Spleen (tissue), 11 donors: ENCODE measurements around the gene VWF. TPM values are rescaled to one million over a fixed set of nuclear protein-coding genes. Genes with fewer than 3 reads are reported as not detected.

ENCODE experiments used
- DNase-seq: peaks from one replicate; pipeline ENCODE4 v3.0.0-alpha.2; 2020
- H3K27ac ChIP-seq, 8 donors: fragments of 200-600 bp; sonication (generic) in 7 of 8; 1 replicate in 4 of 8; 2 replicates in 4 of 8; pipeline versions ENCODE4 v1.5.0 to v1.8.0; 2016 to 2021; ENCODE audit warnings: inconsistent platforms in 4 of 8, mild to moderate bottlenecking in 4 of 8, moderate library complexity in 1 of 8
- H3K27me3 ChIP-seq, 7 donors: fragments of 200-600 bp; sonication (generic) in 6 of 7; replicated peaks in 1 of 7; 1 replicate in 4 of 7; 2 replicates in 3 of 7; pipeline versions ENCODE4 v1.5.0 to v1.8.0; 2016 to 2021; ENCODE audit warnings: inconsistent platforms in 3 of 7, mild to moderate bottlenecking in 1 of 7
- H3K36me3 ChIP-seq, 6 donors: fragments of 200-600 bp; sonication (generic) in 5 of 6; 1 replicate in 4 of 6; 2 replicates in 2 of 6; pipeline versions ENCODE4 v1.5.0 to v1.8.0; 2016 to 2021; ENCODE audit warnings: inconsistent platforms in 2 of 6
- H3K4me1 ChIP-seq, 6 donors: fragments of 200-600 bp; sonication (generic) in 5 of 6; 1 replicate in 3 of 6; 2 replicates in 3 of 6; pipeline versions ENCODE4 v1.5.0 to v1.8.0; 2016 to 2021; ENCODE audit warnings: inconsistent platforms in 3 of 6
- H3K4me3 ChIP-seq, 8 donors: fragments of 200-600 bp; sonication (generic) in 7 of 8; 1 replicate in 4 of 8; 2 replicates in 4 of 8; pipeline versions ENCODE4 v1.5.0 to v1.8.0; 2016 to 2021; ENCODE audit warnings: inconsistent platforms in 4 of 8, mild to moderate bottlenecking in 4 of 8, moderate library complexity in 2 of 8
- H3K9me3 ChIP-seq, 8 donors: fragments of 200-600 bp; sonication (generic) in 7 of 8; 1 replicate in 4 of 8; 2 replicates in 4 of 8; pipeline versions ENCODE4 v1.5.0 to v1.8.0; 2016 to 2021; ENCODE audit warnings: inconsistent platforms in 4 of 8
- POLR2A ChIP-seq, 3 donors: fragments of 450-650 bp; IDR thresholded peaks; one replicate each; pipeline ENCODE4 v1.5.1; 2017; ENCODE audit warnings: antibody characterized with exemption in 3 of 3, mild to moderate bottlenecking in 1 of 3
- POLR2AphosphoS5 ChIP-seq, 3 donors: sonication (generic); formaldehyde crosslinking; IDR thresholded peaks; one replicate each; pipeline ENCODE4 v1.5.1; 2017; ENCODE audit warnings: antibody characterized with exemption in 3 of 3
- WGBS, 5 donors: extraction: QIAGEN DNeasy Blood & Tissue Kit in 3 of 5; methylation state at CpG; one replicate each; pipeline versions ENCODE4 v1.1.5 to v1.1.7; 2013 to 2018; 5-methylcytosine and 5-hydroxymethylcytosine counted together
- intact Hi-C: fragments of 100-400 bp; cut with DNase I; formaldehyde crosslinking; loops from one replicate; pipeline ENCODE4 v1.15.0; 2023; ENCODE audit warnings: low total_unique reads
- polyA plus RNA-seq, 3 donors: library from polyadenylated mRNA; stranded (reverse); fragments of 200-250 nt; gene quantifications; one replicate each; pipeline ENCODE4 v1.2.1, GENCODE V29; 2013
- total RNA-seq, 7 donors: library from RNA; depleted of rRNA in 3 of 7; stranded (reverse); fragments of >200 nt in 3 of 7; fragmentation: NEBNext Ultra II Directional in 4 of 7; extraction: Animal tissue kit (Norgen Biotek cat#: 25700) in 4 of 7; gene quantifications; one replicate each; pipeline versions ENCODE4 v1.1.0 to v1.2.1, GENCODE V29; 2016 to 2021
- TF ChIP-seq, protein P1 (sequence below), 11 experiments: fragments of 200-600 bp in 7 of 11; fragments of 450-650 bp in 4 of 11; sonication (generic) in 4 of 11; IDR thresholded peaks in 8 of 11; conservative IDR thresholded peaks in 3 of 11; 1 replicate in 7 of 11; 2 replicates in 4 of 11; pipeline versions ENCODE4 v1.4.0 to v1.8.0; 2016 to 2021; ENCODE audit warnings: antibody characterized with exemption in 11 of 11, inconsistent platforms in 4 of 11, mild to moderate bottlenecking in 1 of 11
- donor health status: healthy with polysubstance abuse.
- donor health status: DM: no; HTN: no; CAD: no; lungs with moderate emphysema.
- donor health status: DM: no; HTN: no; CAD: no.
- donor health status: Bipolar disorder and iron deficiency.
- donor health status: healthy.
- donor health status: DM: no; HTN: no; CAD: no.
- donor health status: DM: yes; HTN: yes; CAD: no.

The VWF gene
- total and polyA plus RNA-seq, 10 donors = 12.9 to 957 (median 321) TPM

DNA sequence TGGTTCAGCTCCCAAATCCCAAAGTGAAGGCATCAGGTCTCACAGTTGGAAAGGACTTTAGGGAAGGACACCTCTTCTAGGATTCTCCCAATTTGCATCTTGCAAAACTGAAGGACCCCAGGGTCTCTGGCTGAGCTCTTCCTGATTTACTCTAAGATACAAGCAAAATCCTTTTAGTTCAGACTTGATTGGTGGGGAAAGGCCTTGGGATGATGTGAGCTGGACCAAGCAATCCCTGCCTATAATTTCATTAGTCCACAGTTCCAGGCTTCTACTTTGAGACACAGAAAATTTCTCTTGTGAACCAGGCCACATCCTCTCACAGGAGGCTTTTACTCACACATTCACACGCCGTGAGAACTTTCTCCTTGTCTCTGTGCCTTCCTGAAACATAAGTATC lies 23.6 kb upstream of the VWF start:
- Histone ChIP-seq H3K36me3 (no peaks in the 10 kb centered on the region), H3K4me3 (no peak overlapping the region), H3K27ac (no peak overlapping the region), H3K9me3 (no peaks in the 10 kb centered on the region), H3K27me3 (peaks cover 0 to 5% (median 0%) of the 10 kb centered on the region in 7 donors), H3K4me1 (peaks cover 0 to 17% (median 2%) of the 10 kb centered on the region in 6 donors)
- WGBS, 5 donors = 61 to 85% (median 71%) methylated on average over 2 of the region's 2 CpGs
- TF ChIP-seq POLR2AphosphoS5 (IDR thresholded peaks at IDR 0.05) = no peak
- TF ChIP-seq, protein P1, sequence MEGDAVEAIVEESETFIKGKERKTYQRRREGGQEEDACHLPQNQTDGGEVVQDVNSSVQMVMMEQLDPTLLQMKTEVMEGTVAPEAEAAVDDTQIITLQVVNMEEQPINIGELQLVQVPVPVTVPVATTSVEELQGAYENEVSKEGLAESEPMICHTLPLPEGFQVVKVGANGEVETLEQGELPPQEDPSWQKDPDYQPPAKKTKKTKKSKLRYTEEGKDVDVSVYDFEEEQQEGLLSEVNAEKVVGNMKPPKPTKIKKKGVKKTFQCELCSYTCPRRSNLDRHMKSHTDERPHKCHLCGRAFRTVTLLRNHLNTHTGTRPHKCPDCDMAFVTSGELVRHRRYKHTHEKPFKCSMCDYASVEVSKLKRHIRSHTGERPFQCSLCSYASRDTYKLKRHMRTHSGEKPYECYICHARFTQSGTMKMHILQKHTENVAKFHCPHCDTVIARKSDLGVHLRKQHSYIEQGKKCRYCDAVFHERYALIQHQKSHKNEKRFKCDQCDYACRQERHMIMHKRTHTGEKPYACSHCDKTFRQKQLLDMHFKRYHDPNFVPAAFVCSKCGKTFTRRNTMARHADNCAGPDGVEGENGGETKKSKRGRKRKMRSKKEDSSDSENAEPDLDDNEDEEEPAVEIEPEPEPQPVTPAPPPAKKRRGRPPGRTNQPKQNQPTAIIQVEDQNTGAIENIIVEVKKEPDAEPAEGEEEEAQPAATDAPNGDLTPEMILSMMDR (IDR thresholded peaks at IDR 0.05 in 8 of 11, conservative IDR thresholded peaks at IDR 0.05 in 3 of 11) = no peak
- TF ChIP-seq POLR2A (IDR thresholded peaks at IDR 0.05) = no peak
- DNase-seq = no peak
- intact Hi-C loops = no loop called here

DNA sequence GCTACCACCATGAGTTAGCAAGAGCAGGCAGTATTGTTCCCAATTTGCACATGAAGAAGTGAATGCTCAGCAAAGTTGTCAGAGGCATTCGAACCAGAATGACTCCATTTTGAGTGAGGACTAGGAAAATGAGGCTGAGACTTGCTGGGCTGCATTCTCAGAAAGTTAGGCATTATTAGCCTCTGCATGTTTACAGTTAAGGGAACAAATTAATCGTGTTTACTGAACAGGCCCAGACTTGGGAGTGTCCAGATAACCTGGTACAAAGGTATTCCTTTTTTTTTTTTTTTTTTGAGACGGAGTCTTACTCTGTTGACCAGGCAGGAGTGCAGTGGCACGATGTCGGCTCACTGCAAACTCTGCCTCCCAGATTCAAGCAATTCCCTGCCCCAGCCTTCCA lies 22.5 kb upstream of the VWF start:
- no peaks in the 10 kb centered on the region for H3K36me3 ChIP-seq
- 90 to 95% (median 93%) methylated on average over 5 of the region's 5 CpGs for WGBS, 5 donors
- H3K4me1 ChIP-seq = peaks cover 0 to 28% (median 5%) of the 10 kb centered on the region in 6 donors
- no peak overlapping the region for H3K4me3 ChIP-seq
- H3K9me3 ChIP-seq = no peaks in the 10 kb centered on the region
- TF ChIP-seq POLR2AphosphoS5 (IDR thresholded peaks at IDR 0.05) = no peak
- TF ChIP-seq, protein P1 (IDR thresholded peaks at IDR 0.05 in 8 of 11, conservative IDR thresholded peaks at IDR 0.05 in 3 of 11) = no peak
- TF ChIP-seq POLR2A (IDR thresholded peaks at IDR 0.05) = no peak
- no peak for DNase-seq
- peaks cover 0 to 5% (median 0%) of the 10 kb centered on the region in 7 donors for H3K27me3 ChIP-seq
- intact Hi-C loops = no loop called here
- peak overlapping the region in 1 of 8 donors; percentile 72 for H3K27ac ChIP-seq

DNA sequence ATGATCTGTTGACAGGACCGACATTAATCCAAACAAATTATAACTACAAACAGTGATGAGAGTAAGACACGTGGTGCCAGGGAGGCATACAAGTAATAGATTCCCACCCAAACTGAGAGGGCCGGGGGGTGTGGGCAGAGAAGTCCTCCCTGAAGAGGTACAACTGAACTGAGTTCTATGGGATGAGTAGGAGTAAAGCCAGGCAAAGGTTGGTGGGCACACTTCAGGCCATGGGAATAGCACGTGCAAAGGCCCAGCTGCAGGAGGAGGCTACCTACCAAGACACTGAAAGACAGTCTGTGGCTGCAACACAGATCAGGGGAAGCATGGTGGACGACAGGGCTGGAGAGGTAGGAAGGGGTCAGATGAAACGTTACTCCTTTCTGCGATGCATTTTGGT lies 22.0 kb upstream of the VWF start:
- no peak for DNase-seq
- intact Hi-C loops = no loop called here
- Histone ChIP-seq H3K4me1 (peaks cover 0 to 33% (median 8%) of the 10 kb centered on the region in 6 donors), H3K27me3 (peaks cover 0 to 1% (median 0%) of the 10 kb centered on the region in 7 donors), H3K27ac (peak overlapping the region in 2 of 8 donors; percentile 48 to 72), H3K4me3 (no peak overlapping the region), H3K9me3 (no peaks in the 10 kb centered on the region), H3K36me3 (no peaks in the 10 kb centered on the region)
- TF ChIP-seq, protein P1 (IDR thresholded peaks at IDR 0.05 in 8 of 11, conservative IDR thresholded peaks at IDR 0.05 in 3 of 11) = no peak
- TF ChIP-seq POLR2A (IDR thresholded peaks at IDR 0.05) (no peak), POLR2AphosphoS5 (IDR thresholded peaks at IDR 0.05) (no peak)
- 87 to 96% (median 88%) methylated on average over 7 of the region's 7 CpGs for WGBS, 5 donors

DNA sequence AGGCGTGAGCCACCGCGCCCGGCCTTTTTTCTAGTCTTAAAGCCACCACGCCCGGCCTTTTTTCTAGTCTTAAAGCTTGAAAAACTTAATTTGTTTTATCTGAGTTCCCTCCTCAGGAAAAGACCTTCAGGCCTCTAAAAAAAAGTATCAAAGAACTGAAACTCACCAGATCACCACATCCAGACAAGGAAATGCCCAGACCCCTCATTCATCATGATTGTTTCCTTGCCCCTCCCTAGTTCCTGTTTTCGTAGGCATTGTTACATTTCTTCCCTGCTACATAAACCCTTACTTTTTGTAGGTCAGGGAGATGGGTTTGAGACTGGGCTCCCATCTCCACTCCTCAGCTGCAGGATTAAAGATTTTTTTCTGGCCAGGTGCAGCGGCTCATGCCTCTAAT lies 21.1 kb upstream of the VWF start:
- no peak overlapping the region for H3K4me3 ChIP-seq
- H3K27ac ChIP-seq = peak overlapping the region in 6 of 8 donors; percentile 41 to 72 (median 48)
- intact Hi-C loops = no loop called here

More for the DNA sequence above, 21.1 kb upstream of the VWF start:
- H3K36me3 ChIP-seq = no peaks in the 10 kb centered on the region
- peaks cover 0 to 42% (median 17%) of the 10 kb centered on the region in 6 donors for H3K4me1 ChIP-seq
- no peak for DNase-seq
- peak in 1 of 3 donors; percentile 36 for TF ChIP-seq POLR2AphosphoS5 (IDR thresholded peaks at IDR 0.05)
- TF ChIP-seq, protein P1 (IDR thresholded peaks at IDR 0.05 in 8 of 11, conservative IDR thresholded peaks at IDR 0.05 in 3 of 11) = no peak
- no peak for TF ChIP-seq POLR2A (IDR thresholded peaks at IDR 0.05)
- no peaks in the 10 kb centered on the region for H3K27me3 ChIP-seq
- 24 to 52% (median 30%) methylated on average over 8 of the region's 8 CpGs for WGBS, 5 donors
- H3K9me3 ChIP-seq = no peaks in the 10 kb centered on the region
